Measurements from ENCODE around the gene EIF4G3.

The EIF4G3 gene

GRCh38 chr1:20760322-20760721 is 416.4 kb downstream of the EIF4G3 start:
- DNase-seq (ENCODE audit: low read depth, low spot score), result no peak
